NCI-H460 (cell line): ENCODE data around the gene JPT1. TPM values are rescaled to one million over a fixed set of nuclear protein-coding genes. Genes with fewer than 3 reads are reported as not detected.

Experiments used
- DNase-seq: peaks from one replicate; pipeline ENCODE4 v3.0.0-alpha.2; 2016; ENCODE audit warnings: low read depth; ENCODE audit errors: extremely low read depth
- total RNA-seq: library from RNA; depleted of rRNA; stranded (reverse); fragments of >200 nt; shearing (Covaris generic); gene quantifications from 2 replicates; pipeline ENCODE4 v1.2.3, GENCODE V29; 2014

JPT1 gene
- total RNA-seq, 1 experiment from 2014 or later: 454 TPM

- DNase-seq: peak; percentile 79
These were observed 44.7 kb downstream of the JPT1 start, which contains the start of gene ARMC7 for GRCh38 chr17:75109407-75110233. Gene ARMC7 (plus strand): TSS chr17:75109969. CDS start chr17:75110289, 320 bp downstream.

GRCh38 chr17:75109046-75109406 lies 45.3 kb downstream of the JPT1 start:
- no peak for DNase-seq

- DNase-seq: no peak
These were observed 46.1 kb downstream of the JPT1 start for GRCh38 chr17:75108193-75108592.

GRCh38 chr17:75105126-75106080 lies 48.9 kb downstream of the JPT1 start:
- DNase-seq: no peak

GRCh38 chr17:75103601-75104554 lies 50.4 kb downstream of the JPT1 start:
- DNase-seq: no peak

- no peak for DNase-seq
These were observed 51.9 kb downstream of the JPT1 start for GRCh38 chr17:75102385-75102821.

GRCh38 chr17:75099881-75100595 lies 54.3 kb downstream of the JPT1 start:
- no peak for DNase-seq

GRCh38 chr17:75098861-75099260 lies 55.5 kb downstream of the JPT1 start:
- no peak for DNase-seq

- no peak for DNase-seq
These were observed 56.4 kb downstream of the JPT1 start for GRCh38 chr17:75097865-75098264.

GRCh38 chr17:75096082-75096625 lies 58.2 kb downstream of the JPT1 start:
- peak; percentile 94 for DNase-seq

- no peak for DNase-seq
These were observed 59.4 kb downstream of the JPT1 start for GRCh38 chr17:75094871-75095399.

- DNase-seq: peak; percentile 65
These were observed 60.7 kb downstream of the JPT1 start for GRCh38 chr17:75093548-75094158.

GRCh38 chr17:75091855-75092327 lies 62.4 kb downstream of the JPT1 start:
- no peak for DNase-seq

GRCh38 chr17:75090871-75091854 lies 63.1 kb downstream of the JPT1 start:
- DNase-seq: no peak

GRCh38 chr17:75088465-75089417 lies 65.6 kb downstream of the JPT1 start:
- DNase-seq: no peak
